HepG2 (cell line): ENCODE measurements around the gene PCNX4. TPM values are rescaled to one million over a fixed set of nuclear protein-coding genes. Genes with fewer than 3 reads are reported as not detected.

Experiments
- ATAC-seq: fragments of 200-7000 bp; cut with Tn5 transposase; 3 replicates; pipeline ENCODE4 v1.9.1; 2020; ENCODE audit warnings: mild to moderate bottlenecking, moderate library complexity
- BruUV-seq: library from RNA; stranded (reverse); fragments of 400-500 nt; replicated peaks from 2 replicates; lab custom pipeline; 2021; lab: Mats Ljungman, UMichigan
- CTCF ChIA-PET: fragments of 300-600 bp; formaldehyde crosslinking; extraction: SDS; loops from one replicate; lab custom pipeline; 2021; ENCODE audit warnings: low total read pairs, inconsistent platforms, low intra/inter-chr PET ratio; lab: Yijun Ruan, JAX
- POLR2A ChIA-PET: fragments of 350-600 bp; sonication (Branson Sonifier 250); formaldehyde crosslinking; loops from one replicate; lab custom pipeline; 2020; ENCODE audit warnings: antibody characterized with exemption, inconsistent platforms; lab: Yijun Ruan, JAX
- DNase-seq: peaks from one replicate; pipeline ENCODE4 v3.0.0-alpha.2; 2015; ENCODE audit warnings: low spot score
- FAIRE-seq: peaks from 3 replicates; lab custom pipeline; 2011; peaks lifted over from hg19 to GRCh38; lab: Jason Lieb, UNC
- H2AFZ ChIP-seq: one replicate; pipeline ENCODE4 v1.6.1; 2011; ENCODE audit warnings: low read length, inconsistent platforms
- H3K27ac ChIP-seq: fragments of 300-600 bp; 3 replicates; pipeline ENCODE4 v1.8.0; 2011; ENCODE audit warnings: mixed run types, mild to moderate bottlenecking, mixed read lengths, low read length, inconsistent platforms; ENCODE audit not compliant: insufficient read depth; ENCODE audit errors: extremely low read length
- H3K27me3 ChIP-seq, 2 experiments: fragments of 200-600 bp in 1 of 2; 2 replicates in 1 of 2; 3 replicates in 1 of 2; pipeline versions ENCODE4 v1.6.0 to v1.8.0; 2011; ENCODE audit warnings: low read length in 2 of 2, mild to moderate bottlenecking in 2 of 2, moderate library complexity in 2 of 2, inconsistent platforms in 1 of 2; ENCODE audit not compliant: insufficient read depth in 2 of 2, control insufficient read depth in 1 of 2
- H3K36me3 ChIP-seq, 2 experiments: fragments of 200-600 bp in 1 of 2; replicated peaks in 1 of 2; 2 replicates in 1 of 2; 3 replicates in 1 of 2; pipeline versions ENCODE4 v1.5.1 to v1.8.0; 2011; ENCODE audit warnings: low read length in 2 of 2, inconsistent platforms in 1 of 2; ENCODE audit not compliant: insufficient read depth in 2 of 2, control insufficient read depth in 1 of 2
- H3K4me1 ChIP-seq: 2 replicates; pipeline ENCODE4 v1.5.1; 2012; ENCODE audit warnings: low read length, inconsistent platforms; ENCODE audit not compliant: insufficient read depth
- H3K4me2 ChIP-seq: 2 replicates; pipeline ENCODE4 v1.6.0; 2011; ENCODE audit warnings: low read depth, low read length, inconsistent platforms
- H3K4me3 ChIP-seq, 3 experiments: fragments of 200-600 bp in 1 of 3; sonication (generic), shearing (Covaris generic) in 1 of 3; replicated peaks in 1 of 3; 2 replicates each; pipeline ENCODE4 v1.5.1; 2011 to 2016; ENCODE audit warnings: low read length in 3 of 3, inconsistent platforms in 2 of 3, low read depth in 2 of 3, mild to moderate bottlenecking in 2 of 3, control low read depth in 1 of 3, mixed read lengths in 1 of 3; ENCODE audit not compliant: insufficient read depth in 1 of 3
- H3K79me2 ChIP-seq: one replicate; pipeline ENCODE4 v1.6.1; 2011; ENCODE audit warnings: low read length, inconsistent platforms; ENCODE audit not compliant: insufficient read depth
- H3K9ac ChIP-seq: 2 replicates; pipeline ENCODE4 v1.6.0; 2011; ENCODE audit warnings: mild to moderate bottlenecking, low read depth, low read length, inconsistent platforms; ENCODE audit not compliant: insufficient read depth
- H3K9me3 ChIP-seq: 2 replicates; pipeline ENCODE4 v1.5.1; 2012; ENCODE audit warnings: mild to moderate bottlenecking, low read length
- H4K20me1 ChIP-seq: 2 replicates; pipeline ENCODE4 v1.6.0; 2011; ENCODE audit warnings: inconsistent platforms, mild to moderate bottlenecking, low read length, moderate library complexity; ENCODE audit not compliant: insufficient read depth
- BORCS8-MEF2B ChIP-seq: sonication (generic); formaldehyde crosslinking; IDR thresholded peaks from 2 replicates; pipeline ENCODE4 v1.8.0; 2022; ENCODE audit warnings: mild to moderate bottlenecking, missing genetic modification reagents
- CSRNP2 ChIP-seq: sonication (generic); formaldehyde crosslinking; conservative IDR thresholded peaks from 2 replicates; pipeline ENCODE4 v1.8.0; 2022; ENCODE audit warnings: low read depth, missing genetic modification reagents
- MAZ ChIP-seq, 2 experiments: sonication (generic) in 1 of 2; formaldehyde crosslinking in 1 of 2; IDR thresholded peaks; 2 replicates each; pipeline versions ENCODE4 v1.5.0 to v1.6.1; 2012 to 2020; ENCODE audit warnings: low read depth in 2 of 2, mild to moderate bottlenecking in 2 of 2, borderline replicate concordance in 1 of 2, improper control_type of control experiment in 1 of 2, low read length in 1 of 2, missing genetic modification reagents in 1 of 2, moderate library complexity in 1 of 2
- ZNF264 ChIP-seq: sonication (generic); formaldehyde crosslinking; IDR thresholded peaks from 2 replicates; pipeline ENCODE4 v1.4.0; 2020; ENCODE audit warnings: missing genetic modification reagents
- ZNF276 ChIP-seq: sonication (generic); formaldehyde crosslinking; IDR thresholded peaks from 2 replicates; pipeline ENCODE4 v1.4.0; 2020; ENCODE audit warnings: mild to moderate bottlenecking, low read depth, missing genetic modification reagents
- ZNF501 ChIP-seq: sonication (generic); formaldehyde crosslinking; IDR thresholded peaks from 2 replicates; pipeline ENCODE4 v1.5.1; 2020; ENCODE audit warnings: mild to moderate bottlenecking, moderate library complexity, missing genetic modification reagents
- WGBS: methylation state at CpG from one replicate; pipeline ENCODE4 v1.1.6; 2017; ENCODE audit warnings: low lambda C conversion rate; 5-methylcytosine and 5-hydroxymethylcytosine counted together
- in situ Hi-C: cut with HindIII; loops from 2 replicates; pipeline ENCODE4 v1.10.0; 2017; ENCODE audit warnings: low pct_unique_long_range_greater_than_20kb; ENCODE audit not compliant: extremely low pct_ligation_motif_present
- intact Hi-C: fragments of 100-400 bp; cut with micrococcal nuclease; formaldehyde crosslinking; loops from one replicate; pipeline ENCODE4 v1.10.0; 2022; ENCODE audit not compliant: unreplicated experiment
- polyA plus RNA-seq, 8 experiments: library from polyadenylated mRNA; depleted of rRNA in 3 of 8; stranded (reverse) in 7 of 8; unstranded in 1 of 8; fragments of >200 nt; fragmentation: Illumina TruSeq in 4 of 8; extraction: Trizol in 4 of 8; gene quantifications; 2 replicates each; pipeline versions ENCODE4 v1.2.1 to v1.2.3, GENCODE V29; 2011 to 2016; ENCODE audit warnings: low read depth in 4 of 8, missing spikeins in 1 of 8, mixed read lengths in 1 of 8; ENCODE audit not compliant: insufficient read depth in 1 of 8
- total RNA-seq, 5 experiments: library from RNA; depleted of rRNA; stranded (reverse); fragments of >200 nt; fragmentation: Illumina TruSeq; extraction: Trizol; gene quantifications; 2 replicates each; pipeline ENCODE4 v1.2.3, GENCODE V29; 2016; ENCODE audit warnings: low read depth in 1 of 5

Gene PCNX4
- total and polyA plus RNA-seq, 2 of the 13 experiments (the other 11 are each of a cell fraction or from before 2014, with no cell fraction given): 28.6 to 43.0 TPM

- H3K79me2 ChIP-seq: peaks cover 74% of the 10 kb centered on the region
- FAIRE-seq (no peak), ATAC-seq (no peak), DNase-seq (no peak)
- in situ Hi-C loops (no loop called here), intact Hi-C loops (no loop called here)
- H4K20me1 ChIP-seq: peaks cover 3% of the 10 kb centered on the region; the same call in 1 of the 2 replicates
- CTCF ChIA-PET: no interaction called here
- no peaks in the 10 kb centered on the region for H3K4me1 ChIP-seq
- H3K4me3 ChIP-seq: no peak overlapping the region
- H3K27ac ChIP-seq: no peak overlapping the region
- no peak overlapping the region for H2AFZ ChIP-seq
- 99% methylated on average over 2 of the region's 2 CpGs for WGBS
- TF ChIP-seq CSRNP2 (CRISPR knock-in tag) (no peak), ZNF276 (no peak), ZNF501 (no peak), BORCS8-MEF2B (no peak), ZNF264 (CRISPR knock-in tag) (no peak), MAZ (IDR thresholded peaks at IDR 0.05; ENCODE audit: borderline replicate concordance, low read depth, low read length) (no peak), MAZ (CRISPR knock-in tag; IDR thresholded peaks at IDR 0.05; ENCODE audit: low read depth) (no peak)
- H3K9me3 ChIP-seq: no peaks in the 10 kb centered on the region
- no TSS peak for BruUV-seq
- POLR2A ChIA-PET: no interaction called here
- no peak overlapping the region for H3K9ac ChIP-seq
- no peaks in the 10 kb centered on the region for H3K27me3 ChIP-seq
- no peak overlapping the region for H3K4me2 ChIP-seq
- peaks cover 7 to 8% of the 10 kb centered on the region in 2 experiments; a peak in 3 of 5 replicates for H3K36me3 ChIP-seq
Observed at GRCh38 chr14:60102389-60102788, 10.7 kb downstream of the PCNX4 start.
